AG10803 (cell line): ENCODE data around the gene PAK2.
"Not testable (repeated sequence)": the region's sequence is repeated elsewhere in the genome, so short reads cannot be mapped to it uniquely, and the experiment has no call there.

Experiments
- DNase-seq: peaks from one replicate; pipeline ENCODE4 v3.0.0; 2010; ENCODE audit warnings: low read depth
- H3K4me3 ChIP-seq: 2 replicates; pipeline ENCODE4 v1.5.1; 2011; ENCODE audit warnings: mild to moderate bottlenecking, low read length, control low read depth
- TF ChIP-seq, protein P1 (sequence below): conservative IDR thresholded peaks from 2 replicates; pipeline ENCODE4 v1.5.1; 2011; ENCODE audit warnings: mild to moderate bottlenecking, low read length, control low read depth, inconsistent platforms

Gene PAK2

DNA sequence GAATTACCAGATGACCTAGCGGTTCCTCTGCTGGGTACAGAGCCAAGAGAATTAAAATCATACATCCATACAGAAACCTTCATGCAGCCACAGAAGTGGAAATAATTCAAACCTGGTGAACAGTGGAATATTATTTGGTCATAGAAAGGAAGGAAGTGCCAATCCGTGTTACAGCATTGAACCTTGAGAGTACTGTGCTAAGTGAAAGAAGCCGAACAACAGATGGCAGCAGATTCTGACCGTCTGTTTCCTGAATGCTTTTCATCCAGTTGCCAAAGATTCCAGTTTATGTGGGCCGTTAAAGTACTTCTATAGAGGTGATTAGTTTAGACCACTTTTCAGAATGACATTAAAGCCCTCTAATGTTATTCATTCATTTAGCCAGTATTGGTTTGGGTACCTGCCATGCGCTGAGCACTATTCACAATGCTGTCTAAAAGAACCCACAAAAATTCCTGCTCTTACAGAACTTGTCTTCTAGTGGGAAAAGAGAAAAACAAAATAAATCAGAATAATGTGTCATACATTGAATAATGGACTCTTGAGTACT lies 82.2 kb downstream of the PAK2 start:
- TF ChIP-seq, protein P1, sequence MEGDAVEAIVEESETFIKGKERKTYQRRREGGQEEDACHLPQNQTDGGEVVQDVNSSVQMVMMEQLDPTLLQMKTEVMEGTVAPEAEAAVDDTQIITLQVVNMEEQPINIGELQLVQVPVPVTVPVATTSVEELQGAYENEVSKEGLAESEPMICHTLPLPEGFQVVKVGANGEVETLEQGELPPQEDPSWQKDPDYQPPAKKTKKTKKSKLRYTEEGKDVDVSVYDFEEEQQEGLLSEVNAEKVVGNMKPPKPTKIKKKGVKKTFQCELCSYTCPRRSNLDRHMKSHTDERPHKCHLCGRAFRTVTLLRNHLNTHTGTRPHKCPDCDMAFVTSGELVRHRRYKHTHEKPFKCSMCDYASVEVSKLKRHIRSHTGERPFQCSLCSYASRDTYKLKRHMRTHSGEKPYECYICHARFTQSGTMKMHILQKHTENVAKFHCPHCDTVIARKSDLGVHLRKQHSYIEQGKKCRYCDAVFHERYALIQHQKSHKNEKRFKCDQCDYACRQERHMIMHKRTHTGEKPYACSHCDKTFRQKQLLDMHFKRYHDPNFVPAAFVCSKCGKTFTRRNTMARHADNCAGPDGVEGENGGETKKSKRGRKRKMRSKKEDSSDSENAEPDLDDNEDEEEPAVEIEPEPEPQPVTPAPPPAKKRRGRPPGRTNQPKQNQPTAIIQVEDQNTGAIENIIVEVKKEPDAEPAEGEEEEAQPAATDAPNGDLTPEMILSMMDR = no peak
- no peak overlapping the region for H3K4me3 ChIP-seq
- DNase-seq = no peak

DNA sequence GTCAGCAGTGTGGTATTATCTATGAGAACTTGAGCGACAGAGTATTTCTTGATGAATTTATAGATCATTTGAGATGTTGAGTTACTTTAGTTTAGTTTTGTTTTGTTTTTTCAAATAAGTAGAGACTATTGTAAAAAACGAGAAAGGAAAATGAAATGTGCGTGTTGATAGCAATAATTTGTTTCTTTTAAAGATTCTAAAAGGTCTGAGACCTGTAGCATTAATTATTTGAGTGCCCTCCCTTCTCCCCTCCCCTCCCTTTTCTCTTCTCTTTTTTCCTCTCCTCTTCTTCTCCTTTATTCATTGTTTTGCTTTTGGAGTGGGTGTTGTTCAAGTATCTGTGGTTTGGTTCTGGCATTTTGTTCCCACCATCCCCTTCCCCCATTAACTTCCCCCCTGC lies 90.0 kb downstream of the PAK2 start:
- not testable (repeated sequence) for H3K4me3 ChIP-seq, DNase-seq

DNA sequence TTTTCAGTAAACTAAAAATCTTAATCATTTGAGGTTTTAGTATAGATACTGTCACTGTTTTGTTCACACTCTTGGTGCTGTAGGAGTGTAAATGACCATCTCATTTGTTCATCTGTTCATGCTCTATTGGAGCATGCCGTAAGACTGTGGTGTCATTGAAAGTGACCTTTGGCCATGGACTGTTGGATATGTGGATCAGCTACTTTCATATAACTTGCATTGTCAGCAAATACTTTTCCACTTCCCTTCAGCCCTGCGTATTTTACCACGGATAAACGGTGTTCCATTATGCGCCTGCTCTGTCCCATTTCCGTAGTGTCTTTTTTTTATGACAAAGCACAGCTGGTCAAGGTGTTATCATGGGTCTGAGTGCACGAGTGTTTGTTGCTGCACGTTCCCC lies 95.4 kb downstream of the PAK2 start:
- TF ChIP-seq, protein P1 = no peak

DNA sequence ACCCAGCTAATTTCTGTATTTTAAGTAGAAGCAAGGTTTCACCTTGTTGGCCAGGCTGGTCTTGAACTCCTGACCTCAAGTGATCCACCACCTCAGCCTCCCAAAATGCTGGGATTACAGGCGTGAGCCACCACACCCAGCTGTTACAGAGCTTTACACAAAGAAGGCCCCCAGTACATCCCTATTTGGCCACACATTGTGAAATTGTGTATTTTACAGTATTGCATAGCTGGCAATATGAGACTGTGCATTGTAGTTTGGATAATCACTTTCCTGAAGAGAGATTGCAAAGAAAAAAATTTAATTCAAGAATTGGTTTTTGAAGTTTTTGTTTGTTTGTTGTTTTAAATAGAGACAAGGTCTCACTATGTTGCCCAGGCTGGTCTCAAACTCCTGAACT lies 97.0 kb downstream of the PAK2 start:
- DNase-seq, H3K4me3 ChIP-seq: not testable (repeated sequence)

More for the DNA sequence above, 95.4 kb downstream of the PAK2 start:
- H3K4me3 ChIP-seq = no peak overlapping the region
- no peak for DNase-seq

DNA sequence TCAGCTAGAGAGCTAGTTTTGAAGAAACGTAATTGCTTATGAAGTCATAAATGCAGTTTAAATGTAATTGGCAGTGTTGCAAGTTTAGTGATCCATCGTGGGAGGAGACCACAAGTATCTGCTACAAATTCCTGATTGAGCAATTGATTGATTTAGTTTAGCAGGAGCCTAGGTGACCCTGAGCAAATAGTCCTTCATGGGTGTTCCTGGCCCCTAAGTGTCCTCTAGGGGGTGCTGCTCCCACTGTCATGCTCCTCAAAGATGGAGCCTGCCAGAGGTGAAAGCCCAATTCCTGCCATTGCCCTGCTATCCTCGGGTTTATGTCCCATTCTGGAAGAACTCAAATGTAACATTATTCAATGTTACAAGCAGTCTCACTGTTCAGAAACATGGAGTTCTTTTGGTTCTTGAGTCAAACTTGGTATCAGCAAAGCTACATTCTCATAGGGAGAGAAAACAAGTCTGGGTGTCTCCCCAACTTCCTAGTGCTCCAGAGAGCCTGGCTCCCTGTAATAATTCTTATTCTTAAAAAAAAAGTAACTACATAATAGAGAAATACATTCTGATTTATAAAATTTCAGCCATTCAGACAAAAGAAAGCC lies 98.3 kb downstream of the PAK2 start:
- peak; percentile 73 for DNase-seq
- TF ChIP-seq, protein P1 = peak; percentile 82
- H3K4me3 ChIP-seq = no peak overlapping the region

DNA sequence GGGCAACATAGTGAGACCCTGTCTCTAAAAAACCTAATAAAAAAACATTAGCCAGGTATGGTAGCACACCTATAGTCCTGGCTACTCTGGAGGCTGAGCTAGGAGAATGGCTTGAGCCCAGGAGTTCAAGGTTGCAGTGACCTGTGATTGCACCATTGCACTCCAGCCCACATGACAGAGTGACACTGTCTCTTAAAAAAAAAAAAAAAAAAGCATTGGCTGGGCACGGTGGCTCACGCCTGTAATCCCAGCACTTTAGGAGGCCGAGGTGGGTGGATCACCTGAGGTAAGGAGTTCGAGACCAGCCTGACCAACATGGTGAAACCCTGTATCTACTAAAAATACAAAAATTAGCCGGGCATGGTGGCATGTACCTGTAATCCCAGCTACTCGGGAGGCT lies 99.7 kb downstream of the PAK2 start:
- H3K4me3 ChIP-seq, DNase-seq: not testable (repeated sequence)

DNA sequence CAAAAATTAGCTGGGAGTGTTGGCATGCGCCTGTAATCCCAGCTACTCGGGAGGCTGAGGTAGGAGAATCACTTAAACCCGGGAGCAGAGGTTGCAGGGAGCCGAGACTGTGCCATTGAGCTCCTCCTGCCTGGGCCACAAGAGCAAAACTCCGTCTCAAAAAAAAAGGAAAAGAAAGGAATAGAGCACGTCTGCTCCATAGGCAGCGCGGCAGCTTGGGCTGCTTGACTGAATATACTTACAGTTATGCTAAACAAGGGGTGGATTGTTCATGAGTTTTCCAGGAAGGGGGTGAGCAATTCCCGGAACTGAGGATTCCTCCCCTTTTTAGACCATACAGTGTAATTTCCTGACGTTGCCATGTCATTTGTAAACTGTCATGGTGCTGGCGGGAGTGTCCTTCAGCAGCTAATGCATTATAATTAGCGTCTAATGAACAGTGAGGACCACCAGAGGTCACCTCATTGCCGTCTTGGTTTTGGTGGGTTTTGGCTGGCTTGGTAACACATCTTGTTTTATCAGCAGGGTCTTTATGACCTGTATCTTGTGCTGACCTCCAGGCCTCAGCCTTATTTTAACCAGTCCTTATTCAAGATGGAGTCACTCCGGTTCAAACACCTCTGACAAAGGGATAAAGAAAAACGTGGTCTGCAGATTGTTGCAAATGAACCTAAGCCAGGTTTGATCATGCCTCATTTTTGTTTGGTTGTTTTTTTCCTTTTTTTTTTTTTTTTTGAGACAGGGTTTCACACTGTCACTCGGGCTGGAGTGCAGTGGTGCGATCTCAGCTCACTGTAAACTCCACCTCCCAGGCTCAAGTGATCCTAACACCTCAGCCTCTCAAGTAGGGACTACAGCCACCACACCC lies 103.1 kb downstream of the PAK2 start:
- H3K4me3 ChIP-seq = no peak overlapping the region
- no peak for DNase-seq
- TF ChIP-seq, protein P1 = no peak

DNA sequence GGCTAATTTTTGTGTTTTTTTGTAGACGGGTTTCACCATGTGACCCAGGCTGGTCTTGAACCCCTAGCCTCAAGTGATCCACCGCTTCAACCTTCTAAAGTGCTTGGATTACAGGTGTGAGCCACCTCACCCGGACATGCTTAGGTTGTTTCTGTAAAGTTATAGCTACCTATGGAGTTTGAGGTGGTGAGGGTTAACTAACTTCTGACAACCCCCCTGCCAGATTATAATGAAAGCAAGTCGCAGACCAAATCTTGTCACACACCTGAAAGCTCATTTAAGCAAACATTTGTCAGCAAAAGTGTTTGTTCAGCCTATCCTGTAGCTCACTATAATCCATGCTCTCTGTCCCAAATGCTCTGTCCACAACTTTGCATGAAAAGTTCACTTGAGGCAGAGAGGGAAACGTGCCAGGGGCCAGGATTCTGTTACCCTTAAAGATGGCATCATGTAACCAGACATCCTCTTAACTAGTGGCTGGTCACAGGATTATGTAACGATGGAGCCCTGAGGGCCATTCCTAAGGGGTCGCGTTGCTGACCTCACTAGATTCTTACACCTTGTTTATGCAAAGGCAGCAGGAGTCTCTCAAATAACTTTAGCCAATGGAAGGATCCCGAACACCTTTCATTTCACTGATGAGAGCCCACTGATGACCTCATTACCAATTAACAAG lies 103.9 kb downstream of the PAK2 start:
- TF ChIP-seq, protein P1 = no peak
- no peak for DNase-seq
- no peak overlapping the region for H3K4me3 ChIP-seq

DNA sequence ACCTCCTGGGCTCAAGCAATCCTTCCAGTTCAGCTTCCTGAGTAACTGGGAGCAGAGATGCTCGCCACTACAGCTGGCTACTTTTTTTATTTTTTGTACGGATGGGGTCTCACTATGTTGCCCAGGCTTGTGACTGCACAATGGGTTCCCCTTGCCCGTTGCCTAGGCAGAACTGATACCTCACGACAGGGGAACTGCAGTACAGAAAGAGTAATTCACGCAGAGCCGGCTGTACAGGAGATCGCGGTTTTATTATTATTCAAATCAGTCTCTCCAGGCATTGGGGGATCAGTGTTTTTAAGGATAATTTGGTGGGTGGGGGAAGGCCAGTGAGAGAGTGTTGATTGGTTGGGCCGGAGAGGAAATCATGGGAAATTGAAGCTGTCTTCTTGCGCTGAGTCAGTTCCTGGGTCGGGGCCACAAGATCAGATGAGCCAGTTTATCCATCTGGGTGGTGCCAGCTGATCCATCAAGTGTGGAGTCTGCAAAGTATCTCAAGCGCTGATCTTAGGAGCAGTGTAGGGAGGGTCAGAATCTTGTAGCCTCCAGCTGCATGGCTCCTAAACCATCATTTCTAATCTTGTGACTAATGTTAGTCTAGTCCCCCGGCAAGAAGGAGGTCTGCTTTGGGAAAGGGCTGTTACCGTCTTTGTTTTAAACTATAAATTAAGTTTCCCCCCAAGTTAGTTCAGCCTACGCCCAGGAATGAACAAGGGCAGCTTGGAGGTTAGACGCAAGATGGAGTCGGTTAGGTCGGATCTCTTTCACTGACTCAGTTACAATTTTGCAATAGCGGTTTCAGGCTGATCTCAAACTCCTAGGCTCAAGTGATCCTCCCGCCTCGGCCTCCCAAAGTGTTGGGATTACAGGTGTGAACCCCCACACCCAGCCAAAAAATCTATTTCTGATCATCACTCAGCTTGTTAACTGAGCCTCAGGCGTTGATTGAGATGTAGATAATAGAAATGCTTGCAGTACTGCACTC lies 104.9 kb downstream of the PAK2 start:
- H3K4me3 ChIP-seq, DNase-seq: not testable (repeated sequence)

DNA sequence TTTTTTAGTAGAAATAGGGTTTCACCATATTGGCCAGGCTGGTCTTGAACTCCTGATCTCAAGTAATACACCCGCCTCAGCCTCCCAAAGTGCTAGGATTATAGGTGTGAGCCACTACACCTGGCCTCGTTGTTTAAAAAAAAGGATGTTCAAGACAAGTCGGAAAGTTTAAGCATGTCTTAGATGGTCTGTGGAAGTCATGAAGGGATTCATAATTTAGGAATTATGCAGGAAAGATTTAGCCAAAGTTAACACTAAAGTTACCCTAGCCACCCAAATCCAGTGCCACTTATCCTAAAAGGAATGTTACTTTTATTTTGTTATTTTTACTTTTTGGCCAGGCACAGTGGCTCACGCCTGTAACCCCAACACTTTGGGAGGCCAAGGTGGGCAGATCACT lies 108.7 kb downstream of the PAK2 start:
- H3K4me3 ChIP-seq, DNase-seq: not testable (repeated sequence)
